Stimulated activated naive CD4-positive, alpha-beta T cell treated with Interleukin-2 at 50 U/mL for 16 hours (primary cell): Measurements from ENCODE around the gene NRIP2.
"Not testable (repeated sequence)": the region's sequence is repeated elsewhere in the genome, so short reads cannot be mapped to it uniquely, and the experiment has no call there.

Experiments used
- DNase-seq: peaks from one replicate; lab custom pipeline; 2025; lab: John Stamatoyannopoulos, UW

NRIP2 gene, protein sequence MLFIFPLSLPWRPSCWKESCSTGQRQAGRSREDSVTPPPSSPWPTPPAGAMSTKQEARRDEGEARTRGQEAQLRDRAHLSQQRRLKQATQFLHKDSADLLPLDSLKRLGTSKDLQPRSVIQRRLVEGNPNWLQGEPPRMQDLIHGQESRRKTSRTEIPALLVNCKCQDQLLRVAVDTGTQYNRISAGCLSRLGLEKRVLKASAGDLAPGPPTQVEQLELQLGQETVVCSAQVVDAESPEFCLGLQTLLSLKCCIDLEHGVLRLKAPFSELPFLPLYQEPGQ

GRCh38 chr12:2834581-2835491 lies at the start of gene NRIP2:
TSS of gene NRIP2 (minus strand) at chr12:2835035. CDS start at chr12:2834983, 52 bp downstream.
- no peak for DNase-seq

DNA sequence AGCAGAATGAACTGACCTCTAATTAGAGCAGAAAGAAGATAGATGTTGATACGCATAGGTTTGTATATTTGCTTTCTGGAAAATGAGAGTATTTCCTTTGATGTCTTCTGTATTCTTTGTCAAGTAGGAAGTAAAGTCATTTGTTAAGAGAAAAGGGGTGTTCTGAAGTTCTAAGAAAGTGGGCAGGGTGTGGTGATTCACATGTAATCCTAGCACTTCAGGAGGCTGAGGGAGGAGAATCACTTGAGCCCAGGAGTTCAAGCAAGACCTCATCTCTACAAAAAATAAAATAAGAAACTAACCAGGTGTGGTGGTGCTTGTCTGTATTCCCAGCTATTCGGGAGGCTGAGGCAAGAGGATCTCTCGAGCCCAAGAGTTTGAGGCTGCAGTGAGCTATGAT lies 45.0 kb upstream of the NRIP2 start:
- DNase-seq = no peak

- no peak for DNase-seq
Observed at GRCh38 chr12:2877953-2878732, 43.3 kb upstream of the NRIP2 start.

GRCh38 chr12:2877047-2877952 lies 42.5 kb upstream of the NRIP2 start, which contains the start of the genes FOXM1 and RHNO1:
TSS of gene FOXM1 (minus strand) at chr12:2877174. CDS start at chr12:2874478, 2,696 bp downstream.
TSS of gene RHNO1 (plus strand) at chr12:2877223. CDS start at chr12:2885367, 8,144 bp downstream.
- peak; percentile 79 for DNase-seq

GRCh38 chr12:2876431-2877046 lies 41.7 kb upstream of the NRIP2 start:
- peak; percentile 32 for DNase-seq

GRCh38 chr12:2868986-2869632 lies 34.3 kb upstream of the NRIP2 start:
- DNase-seq = not testable (repeated sequence)

DNA sequence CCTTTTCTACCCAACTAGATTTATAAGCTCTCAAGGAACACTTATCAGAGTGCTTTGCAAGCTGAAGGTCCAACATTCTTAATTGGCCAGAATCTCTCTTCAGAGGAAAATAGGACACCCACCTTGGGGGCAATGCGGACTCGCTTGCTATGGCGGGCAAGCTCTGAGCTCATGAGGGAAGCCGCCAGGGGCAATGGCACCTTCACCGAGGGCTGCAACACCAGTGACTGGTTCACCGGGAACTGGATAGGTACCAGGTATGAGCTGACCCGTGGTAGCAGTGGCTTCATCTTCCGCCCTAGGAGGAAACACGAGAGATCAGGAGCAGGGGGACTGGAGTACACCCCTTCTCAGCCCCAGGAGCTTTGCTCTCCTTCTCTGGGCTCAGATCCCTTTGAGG lies 29.4 kb upstream of the NRIP2 start:
- no peak for DNase-seq

GRCh38 chr12:2863402-2863801 lies 28.6 kb upstream of the NRIP2 start:
- not testable (repeated sequence) for DNase-seq

DNA sequence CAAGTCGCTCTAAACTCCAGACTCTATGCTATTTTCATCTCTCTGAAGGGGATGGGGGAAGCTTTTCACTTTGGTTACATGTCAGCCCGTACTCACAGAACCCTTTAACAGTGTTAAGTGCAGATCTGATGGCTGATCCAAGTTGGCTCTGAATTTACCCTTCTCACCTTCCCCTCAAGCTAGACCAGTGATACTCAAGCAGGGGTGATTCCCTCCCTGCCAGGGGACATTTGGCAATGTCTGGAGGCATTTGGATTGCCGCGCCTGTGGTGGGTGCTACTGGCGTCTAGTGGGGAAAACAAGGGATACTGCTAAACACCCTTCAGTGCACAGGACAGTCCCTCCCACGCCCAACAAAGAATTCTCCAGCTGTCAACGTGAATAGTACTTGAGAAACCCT lies 28.0 kb upstream of the NRIP2 start:
- DNase-seq = no peak

- no peak for DNase-seq
Observed at GRCh38 chr12:2860170-2860569, 25.3 kb upstream of the NRIP2 start.

- DNase-seq = no peak
Observed at GRCh38 chr12:2858944-2859421, 24.1 kb upstream of the NRIP2 start.

DNA sequence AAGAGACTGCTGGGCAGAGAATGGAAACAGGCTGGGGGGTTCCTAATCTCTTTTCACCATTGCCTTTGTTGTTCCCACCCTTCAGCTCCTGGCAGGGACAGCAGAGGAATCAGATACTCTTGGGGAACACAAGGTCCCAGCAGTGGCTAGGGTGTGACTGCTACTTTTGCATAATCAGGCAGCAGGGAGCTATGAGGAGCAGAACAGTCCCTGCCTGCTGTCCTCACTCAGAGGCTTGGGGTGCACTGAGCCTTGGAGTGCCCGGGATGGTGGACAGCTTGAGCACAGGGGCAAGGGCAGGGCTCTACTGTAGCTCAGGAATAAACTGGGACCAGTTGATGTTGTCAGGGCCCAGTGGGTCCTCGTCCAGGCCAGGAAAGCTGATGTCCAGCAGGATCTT lies 23.5 kb upstream of the NRIP2 start:
- DNase-seq = no peak

- DNase-seq = no peak
Observed at GRCh38 chr12:2857576-2857975, 22.7 kb upstream of the NRIP2 start.

DNA sequence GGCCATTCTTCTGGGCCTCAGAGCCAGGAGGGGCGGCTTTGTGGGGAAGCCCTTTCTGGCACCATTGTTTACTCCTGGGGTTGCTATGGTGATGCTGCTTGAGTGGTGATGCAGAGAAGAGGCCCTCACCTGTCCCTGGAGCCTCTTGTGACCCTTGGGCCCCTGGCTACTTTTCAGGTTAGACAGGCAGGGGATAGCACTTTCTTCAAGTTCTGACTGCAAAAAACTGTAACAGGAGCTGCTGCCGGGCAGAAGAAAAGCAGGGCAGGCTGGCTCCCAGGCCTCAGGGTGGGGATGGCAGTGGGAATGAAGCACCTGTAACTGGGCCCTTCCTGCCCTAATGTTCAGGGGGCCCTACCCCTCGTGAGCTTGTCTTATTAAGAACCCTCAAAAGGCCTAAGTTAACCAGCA lies 22.2 kb upstream of the NRIP2 start, which contains the start of gene TEX52:
Gene TEX52, minus strand, starts transcription at position 19 of the 411 bp plus-strand sequence. Its CDS starts 13 bp downstream, at position 6.
- no peak for DNase-seq

GRCh38 chr12:2856051-2856450 lies 21.2 kb upstream of the NRIP2 start:
- DNase-seq = no peak

- DNase-seq = no peak
Observed at GRCh38 chr12:2855546-2855945, 20.7 kb upstream of the NRIP2 start.

- DNase-seq = no peak
Observed at GRCh38 chr12:2854669-2855453, 20.0 kb upstream of the NRIP2 start.

- DNase-seq = peak; percentile 27
Observed at GRCh38 chr12:2853626-2854025, 18.8 kb upstream of the NRIP2 start.

DNA sequence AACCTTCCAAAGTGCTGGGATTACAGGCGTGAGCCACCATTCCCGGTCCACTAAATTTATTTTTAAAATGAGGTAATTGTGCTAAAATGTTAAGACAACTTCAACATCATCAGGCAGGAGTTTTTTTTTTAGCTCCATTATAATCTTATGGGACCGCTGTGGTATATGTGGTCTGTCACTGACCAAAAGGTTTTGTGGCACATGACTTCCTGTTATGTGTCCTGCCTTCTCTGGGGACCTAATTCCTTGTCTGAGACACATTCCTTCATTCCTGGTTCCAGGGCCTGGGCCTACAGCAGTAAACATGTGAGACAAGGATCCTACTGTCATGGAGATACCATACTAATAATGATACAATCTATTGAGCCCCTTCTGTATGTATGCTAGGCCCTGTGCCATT lies 17.1 kb upstream of the NRIP2 start:
- no peak for DNase-seq
